IgD-negative memory B cell (primary cell): ENCODE results near the gene RBP7. TPM values are rescaled to one million over a fixed set of nuclear protein-coding genes. Genes with fewer than 3 reads are reported as not detected.
"Not testable (repeated sequence)": the region's sequence is repeated elsewhere in the genome, so short reads cannot be mapped to it uniquely, and the experiment has no call there.

ENCODE experiments used
- H3K27ac Mint-ChIP-seq, 3 donors: one replicate each; pipeline ENCODE4 v1.8.0; 2020 to 2022; ENCODE audit warnings: mild to moderate bottlenecking in 3 of 3, mixed read lengths in 3 of 3, moderate library complexity in 1 of 3
- H3K27me3 Mint-ChIP-seq: one replicate; pipeline ENCODE4 v1.8.0; 2021; ENCODE audit warnings: mixed read lengths
- H3K36me3 Mint-ChIP-seq: one replicate; pipeline ENCODE4 v1.8.0; 2020; ENCODE audit warnings: mild to moderate bottlenecking, mixed read lengths
- H3K4me1 Mint-ChIP-seq, 3 donors: one replicate each; pipeline ENCODE4 v1.8.0; 2020 to 2022; ENCODE audit warnings: mixed read lengths in 3 of 3, mild to moderate bottlenecking in 1 of 3
- H3K4me3 Mint-ChIP-seq, 4 donors: one replicate each; pipeline ENCODE4 v1.8.0; 2020 to 2022; ENCODE audit warnings: mild to moderate bottlenecking in 4 of 4, mixed read lengths in 4 of 4, moderate library complexity in 3 of 4
- H3K9me3 Mint-ChIP-seq, 3 donors: one replicate each; pipeline ENCODE4 v1.8.0; 2020 to 2021; ENCODE audit warnings: mixed read lengths in 3 of 3, mild to moderate bottlenecking in 1 of 3
- polyA plus RNA-seq: library from polyadenylated mRNA; unstranded; fragments of 300-500 nt; fragmentation: Illumina TruSeq; gene quantifications from one replicate; pipeline ENCODE4 v1.2.3, GENCODE V29; 2021

Gene RBP7
- polyA plus RNA-seq = 1.3 TPM

- H3K27ac Mint-ChIP-seq = peak within 1 kb of the TSS in 1 of 3 donors; percentile 57
- H3K4me3 Mint-ChIP-seq = peak within 1 kb of the TSS; percentile 46 to 94 (median 76)
- H3K9me3 Mint-ChIP-seq = peaks cover 0 to 8% (median 4%) of the 10 kb centered on the region in 3 donors
- peaks cover 3 to 7% (median 4%) of the 10 kb centered on the region in 3 donors for H3K4me1 Mint-ChIP-seq
- H3K36me3 Mint-ChIP-seq = no peaks in the 10 kb centered on the region
- peaks cover 19% of the 10 kb centered on the region for H3K27me3 Mint-ChIP-seq
These were observed at the start of gene RBP7 for GRCh38 chr1:9996624-9997582. Gene RBP7, plus strand, starts transcription at chr1:9997228. Its CDS starts 31 bp downstream, at chr1:9997259.

GRCh38 chr1:9957726-9958125 is 39.3 kb upstream of the RBP7 start:
- no peaks in the 10 kb centered on the region for H3K36me3 Mint-ChIP-seq
- no peaks in the 10 kb centered on the region for H3K27me3 Mint-ChIP-seq
- no peak overlapping the region for H3K4me3 Mint-ChIP-seq
- H3K4me1 Mint-ChIP-seq = peaks cover 7 to 11% (median 10%) of the 10 kb centered on the region in 3 donors
- no peak overlapping the region for H3K27ac Mint-ChIP-seq
- no peaks in the 10 kb centered on the region for H3K9me3 Mint-ChIP-seq

- Mint-ChIP-seq H3K4me3 (no peak overlapping the region), H3K27ac (no peak overlapping the region), H3K36me3 (peaks cover 3% of the 10 kb centered on the region), H3K27me3 (no peaks in the 10 kb centered on the region), H3K4me1 (peaks cover 7 to 11% (median 10%) of the 10 kb centered on the region in 3 donors), H3K9me3 (no peaks in the 10 kb centered on the region)
These were observed 37.0 kb upstream of the RBP7 start for GRCh38 chr1:9960011-9960410.

GRCh38 chr1:9960706-9961562 is 36.1 kb upstream of the RBP7 start:
- peaks cover 3% of the 10 kb centered on the region for H3K36me3 Mint-ChIP-seq
- peaks cover 7 to 11% (median 10%) of the 10 kb centered on the region in 3 donors for H3K4me1 Mint-ChIP-seq
- H3K9me3 Mint-ChIP-seq = no peaks in the 10 kb centered on the region
- H3K27me3 Mint-ChIP-seq = no peaks in the 10 kb centered on the region
- H3K27ac Mint-ChIP-seq = peak overlapping the region; percentile 31 to 69 (median 55)
- H3K4me3 Mint-ChIP-seq = peak overlapping the region in 3 of 4 donors; percentile 48 to 70 (median 68)

GRCh38 chr1:9984253-9984652 is 12.8 kb upstream of the RBP7 start:
- Mint-ChIP-seq H3K9me3 (no peaks in the 10 kb centered on the region), H3K4me3 (no peak overlapping the region), H3K27ac (no peak overlapping the region), H3K27me3 (no peaks in the 10 kb centered on the region), H3K36me3 (peaks cover 6% of the 10 kb centered on the region), H3K4me1 (peaks cover 0 to 2% (median 0%) of the 10 kb centered on the region in 3 donors)

- Mint-ChIP-seq H3K4me3 (no peak overlapping the region), H3K27me3 (no peaks in the 10 kb centered on the region), H3K36me3 (peaks cover 6% of the 10 kb centered on the region), H3K9me3 (no peaks in the 10 kb centered on the region), H3K4me1 (peaks cover 0 to 2% (median 0%) of the 10 kb centered on the region in 3 donors), H3K27ac (no peak overlapping the region)
These were observed 12.0 kb upstream of the RBP7 start for GRCh38 chr1:9985001-9985400.

GRCh38 chr1:9989773-9990172 is 7.3 kb upstream of the RBP7 start:
- no peaks in the 10 kb centered on the region for H3K36me3 Mint-ChIP-seq
- peak overlapping the region in 1 of 4 donors; percentile 13 for H3K4me3 Mint-ChIP-seq
- H3K27me3 Mint-ChIP-seq = no peaks in the 10 kb centered on the region
- H3K4me1 Mint-ChIP-seq = peaks cover 2 to 5% (median 3%) of the 10 kb centered on the region in 3 donors
- H3K27ac Mint-ChIP-seq = no peak overlapping the region
- H3K9me3 Mint-ChIP-seq = no peaks in the 10 kb centered on the region

GRCh38 chr1:9990944-9991343 is 6.1 kb upstream of the RBP7 start:
- peak overlapping the region in 1 of 3 donors; percentile 74 for H3K27ac Mint-ChIP-seq
- H3K27me3 Mint-ChIP-seq = peaks cover 2% of the 10 kb centered on the region
- no peaks in the 10 kb centered on the region for H3K36me3 Mint-ChIP-seq
- H3K4me1 Mint-ChIP-seq = peaks cover 2 to 5% (median 3%) of the 10 kb centered on the region in 3 donors
- no peak overlapping the region for H3K4me3 Mint-ChIP-seq
- no peaks in the 10 kb centered on the region for H3K9me3 Mint-ChIP-seq

GRCh38 chr1:9992910-9993309 is 4.1 kb upstream of the RBP7 start:
- no peak overlapping the region for H3K4me3 Mint-ChIP-seq
- H3K27me3 Mint-ChIP-seq = peaks cover 9% of the 10 kb centered on the region
- peaks cover 2 to 11% (median 7%) of the 10 kb centered on the region in 3 donors for H3K4me1 Mint-ChIP-seq
- peaks cover 0 to under 1% (median 0%) of the 10 kb centered on the region in 3 donors for H3K9me3 Mint-ChIP-seq
- H3K36me3 Mint-ChIP-seq = no peaks in the 10 kb centered on the region
- no peak overlapping the region for H3K27ac Mint-ChIP-seq

GRCh38 chr1:9993561-9994075 is 3.4 kb upstream of the RBP7 start:
- H3K27ac Mint-ChIP-seq = no peak overlapping the region
- peaks cover 3 to 11% (median 7%) of the 10 kb centered on the region in 3 donors for H3K4me1 Mint-ChIP-seq
- peaks cover 15% of the 10 kb centered on the region for H3K27me3 Mint-ChIP-seq
- no peak overlapping the region for H3K4me3 Mint-ChIP-seq
- H3K9me3 Mint-ChIP-seq = peaks cover 0 to 3% (median 0%) of the 10 kb centered on the region in 3 donors
- no peaks in the 10 kb centered on the region for H3K36me3 Mint-ChIP-seq

GRCh38 chr1:10001016-10001665 is 4.1 kb downstream of the RBP7 start:
- Mint-ChIP-seq H3K9me3 (peaks cover 0 to 8% (median 4%) of the 10 kb centered on the region in 3 donors), H3K27me3 (peaks cover 25% of the 10 kb centered on the region), H3K36me3 (no peaks in the 10 kb centered on the region), H3K27ac (no peak overlapping the region), H3K4me3 (no peak overlapping the region), H3K4me1 (peaks cover 3 to 7% (median 4%) of the 10 kb centered on the region in 3 donors)

- H3K36me3 Mint-ChIP-seq, H3K4me1 Mint-ChIP-seq, H3K27me3 Mint-ChIP-seq, H3K9me3 Mint-ChIP-seq, H3K4me3 Mint-ChIP-seq, H3K27ac Mint-ChIP-seq: not testable (repeated sequence)
These were observed 8.2 kb downstream of the RBP7 start for GRCh38 chr1:10005248-10005647.

GRCh38 chr1:10007169-10007568 is 10.1 kb downstream of the RBP7 start:
- Mint-ChIP-seq H3K27me3 (peaks cover 9% of the 10 kb centered on the region), H3K27ac (no peak overlapping the region), H3K4me1 (no peaks in the 10 kb centered on the region), H3K9me3 (no peaks in the 10 kb centered on the region), H3K36me3 (peaks cover 2% of the 10 kb centered on the region), H3K4me3 (no peak overlapping the region)

GRCh38 chr1:10014016-10014415 is 17.0 kb downstream of the RBP7 start:
- peaks cover 3 to 6% (median 5%) of the 10 kb centered on the region in 3 donors for H3K4me1 Mint-ChIP-seq
- no peaks in the 10 kb centered on the region for H3K27me3 Mint-ChIP-seq
- no peak overlapping the region for H3K27ac Mint-ChIP-seq
- peaks cover 2% of the 10 kb centered on the region for H3K36me3 Mint-ChIP-seq
- no peak overlapping the region for H3K4me3 Mint-ChIP-seq
- H3K9me3 Mint-ChIP-seq = peaks cover 0 to 1% (median 0%) of the 10 kb centered on the region in 3 donors
